H1 (cell line): Measurements from ENCODE around the gene TIGIT. TPM values are rescaled to one million over a fixed set of nuclear protein-coding genes. Genes with fewer than 3 reads are reported as not detected.

Experiments used
- CTCF ChIA-PET: fragments of 300-600 bp; sonication (Branson Sonifier 250); formaldehyde crosslinking; loops from one replicate; lab custom pipeline; 2021; ENCODE audit not compliant: partially characterized antibody; lab: Charles Lee
- POLR2A ChIA-PET: fragments of 300-600 bp; sonication (Branson Sonifier 250); formaldehyde crosslinking; loops from one replicate; lab custom pipeline; 2021; ENCODE audit warnings: inconsistent platforms; ENCODE audit not compliant: partially characterized antibody; lab: Charles Lee
- DNase-seq, 2 experiments: peaks; one replicate each; pipeline versions ENCODE4 v3.0.0 to v3.0.0-alpha.2; 2010 to 2022; ENCODE audit warnings: low spot score in 2 of 2, low read depth in 1 of 2, mixed read lengths in 1 of 2
- FAIRE-seq: peaks from 2 replicates; lab custom pipeline; 2011; peaks lifted over from hg19 to GRCh38; lab: Jason Lieb, UNC
- H2AFZ ChIP-seq: 2 replicates; pipeline ENCODE4 v1.8.1; 2012; ENCODE audit warnings: low read length, inconsistent platforms
- H2AK5ac ChIP-seq: 2 replicates; pipeline ENCODE4 v1.6.1; 2013; ENCODE audit warnings: low read depth, low read length
- H2BK120ac ChIP-seq: replicated peaks from 2 replicates; pipeline ENCODE3; 2013; ENCODE audit warnings: low read depth, low read length, inconsistent platforms
- H2BK12ac ChIP-seq: 2 replicates; pipeline ENCODE4 v1.6.1; 2013; ENCODE audit warnings: low read depth, low read length
- H2BK15ac ChIP-seq: 2 replicates; pipeline ENCODE4 v1.6.1; 2013; ENCODE audit warnings: low read length
- H2BK20ac ChIP-seq: 2 replicates; pipeline ENCODE4 v1.6.1; 2013; ENCODE audit warnings: low read length
- H2BK5ac ChIP-seq: 2 replicates; pipeline ENCODE4 v1.6.1; 2013; ENCODE audit warnings: low read depth, low read length
- H3K14ac ChIP-seq: 2 replicates; pipeline ENCODE4 v1.6.1; 2013; ENCODE audit warnings: inconsistent platforms; ENCODE audit not compliant: insufficient read length
- H3K18ac ChIP-seq: 2 replicates; pipeline ENCODE4 v1.6.1; 2013; ENCODE audit warnings: low read length; ENCODE audit errors: extremely low read depth
- H3K23ac ChIP-seq: 2 replicates; pipeline ENCODE4 v1.6.1; 2013; ENCODE audit warnings: inconsistent platforms; ENCODE audit not compliant: insufficient read length
- H3K23me2 ChIP-seq: 2 replicates; pipeline ENCODE4 v1.6.1; 2013; ENCODE audit warnings: low read depth, low read length
- H3K27ac ChIP-seq: 2 replicates; pipeline ENCODE4 v1.6.1; 2011; ENCODE audit warnings: low read depth, low read length, inconsistent platforms
- H3K27me3 ChIP-seq, 4 experiments: replicated peaks in 1 of 4; 1 replicate in 1 of 4; 2 replicates in 3 of 4; pipeline versions ENCODE4 v1.6.1 to v1.8.1; 2011 to 2013; ENCODE audit warnings: low read length in 3 of 4, mild to moderate bottlenecking in 3 of 4, inconsistent platforms in 2 of 4, mixed read lengths in 2 of 4, moderate library complexity in 1 of 4; ENCODE audit not compliant: control insufficient read depth in 3 of 4, insufficient read depth in 3 of 4; ENCODE audit errors: extremely low read depth in 1 of 4
- H3K36me3 ChIP-seq, 4 experiments: 2 replicates each; pipeline versions ENCODE4 v1.6.1 to v1.8.1; 2011 to 2013; ENCODE audit warnings: mild to moderate bottlenecking in 4 of 4, low read length in 3 of 4, moderate library complexity in 2 of 4, control low read depth in 1 of 4, inconsistent platforms in 1 of 4; ENCODE audit not compliant: insufficient read depth in 4 of 4, control insufficient read depth in 2 of 4
- H3K4ac ChIP-seq: replicated peaks from 2 replicates; pipeline ENCODE3; 2013; ENCODE audit warnings: low read length, low read depth, mixed read lengths, inconsistent platforms; ENCODE audit not compliant: insufficient read length
- H3K4me1 ChIP-seq, 4 experiments: replicated peaks in 1 of 4; 1 replicate in 1 of 4; 2 replicates in 3 of 4; pipeline versions ENCODE4 v1.6.1 to v1.8.1; 2011 to 2013; ENCODE audit warnings: low read length in 3 of 4, inconsistent platforms in 2 of 4, mixed read lengths in 1 of 4; ENCODE audit not compliant: insufficient read depth in 4 of 4, control insufficient read depth in 3 of 4
- H3K4me2 ChIP-seq, 2 experiments: 2 replicates each; pipeline versions ENCODE4 v1.6.1 to v1.8.1; 2011 to 2013; ENCODE audit warnings: low read depth in 2 of 2, low read length in 2 of 2, control low read depth in 1 of 2, inconsistent platforms in 1 of 2, mild to moderate bottlenecking in 1 of 2; ENCODE audit not compliant: insufficient read depth in 1 of 2
- H3K4me3 ChIP-seq, 4 experiments: fragments of 200-600, 300-600 bp in 1 of 4; sonication (generic), shearing (Covaris generic), sonication (Bioruptor Twin) in 1 of 4; 2 replicates each; pipeline versions ENCODE4 v1.5.1 to v1.8.1; 2011 to 2016; ENCODE audit warnings: low read length in 4 of 4, low read depth in 3 of 4, control low read depth in 2 of 4, inconsistent platforms in 2 of 4, mild to moderate bottlenecking in 2 of 4, mixed read lengths in 1 of 4, moderate library complexity in 1 of 4; ENCODE audit not compliant: insufficient read depth in 2 of 4; ENCODE audit errors: extremely low read depth in 1 of 4
- H3K56ac ChIP-seq: replicated peaks from 2 replicates; pipeline ENCODE3; 2013; ENCODE audit warnings: low read depth, mild to moderate bottlenecking, mixed read lengths, low read length, inconsistent platforms; ENCODE audit not compliant: insufficient read length
- H3K79me1 ChIP-seq: 2 replicates; pipeline ENCODE4 v1.6.1; 2013; ENCODE audit warnings: low read depth, low read length, control low read depth
- H3K79me2 ChIP-seq, 2 experiments: 2 replicates each; pipeline versions ENCODE4 v1.6.1 to v1.8.1; 2012 to 2013; ENCODE audit warnings: low read length in 2 of 2, mild to moderate bottlenecking in 2 of 2, inconsistent platforms in 1 of 2; ENCODE audit not compliant: insufficient read depth in 2 of 2, control insufficient read depth in 1 of 2
- H3K9ac ChIP-seq, 4 experiments: replicated peaks in 1 of 4; 1 replicate in 1 of 4; 2 replicates in 3 of 4; pipeline versions ENCODE4 v1.6.1 to v1.8.1; 2011 to 2013; ENCODE audit warnings: low read depth in 3 of 4, low read length in 3 of 4, control low read depth in 2 of 4, mild to moderate bottlenecking in 2 of 4, moderate library complexity in 2 of 4, inconsistent platforms in 1 of 4; ENCODE audit errors: extremely low read depth in 1 of 4
- H3K9me3 ChIP-seq, 2 experiments: 2 replicates each; pipeline versions ENCODE4 v1.6.1 to v1.8.1; 2012 to 2013; ENCODE audit warnings: mild to moderate bottlenecking in 2 of 2, moderate library complexity in 2 of 2, control low read depth in 1 of 2, inconsistent platforms in 1 of 2, low read depth in 1 of 2, low read length in 1 of 2, mixed read lengths in 1 of 2; ENCODE audit not compliant: insufficient read depth in 2 of 2
- H4K20me1 ChIP-seq, 2 experiments: replicated peaks in 1 of 2; 2 replicates each; pipeline versions ENCODE3 to v1.8.1; 2011 to 2013; ENCODE audit warnings: inconsistent platforms in 2 of 2, low read length in 2 of 2, mild to moderate bottlenecking in 1 of 2; ENCODE audit not compliant: insufficient read depth in 2 of 2, control insufficient read depth in 1 of 2
- H4K5ac ChIP-seq: 2 replicates; pipeline ENCODE4 v1.6.1; 2013; ENCODE audit warnings: low read length, low read depth, mixed read lengths, inconsistent platforms; ENCODE audit not compliant: insufficient read length
- H4K8ac ChIP-seq: 2 replicates; pipeline ENCODE4 v1.8.0; 2013; ENCODE audit warnings: mild to moderate bottlenecking, moderate library complexity, low read length, inconsistent platforms; ENCODE audit not compliant: insufficient read depth; ENCODE audit errors: extremely low read depth
- H4K91ac ChIP-seq: replicated peaks from 2 replicates; pipeline ENCODE3; 2013; ENCODE audit warnings: low read length, mixed read lengths, inconsistent platforms; ENCODE audit not compliant: insufficient read length
- CBX5 ChIP-seq: fragments of 300-800, 300-1000 bp; sonication (generic); IDR thresholded peaks from 2 replicates; pipeline ENCODE4 v1.7.1; 2016; ENCODE audit warnings: antibody characterized with exemption, low read length, low read depth
- FOSL1 ChIP-seq: IDR thresholded peaks from 2 replicates; pipeline ENCODE4 v1.6.1; 2011; ENCODE audit warnings: mild to moderate bottlenecking, low read depth, low read length, moderate library complexity; ENCODE audit not compliant: insufficient read depth
- NRF1 ChIP-seq: IDR thresholded peaks from 2 replicates; pipeline ENCODE4 v1.6.1; 2011; ENCODE audit warnings: mild to moderate bottlenecking, low read depth, low read length, improper control_type of control experiment
- POU5F1 ChIP-seq: IDR thresholded peaks from 2 replicates; pipeline ENCODE4 v1.6.1; 2011; ENCODE audit warnings: low read depth, mild to moderate bottlenecking, low read length, moderate library complexity
- WGBS, 2 experiments: shearing (Covaris generic) in 1 of 2; methylation state at CpG; one replicate each; pipeline versions ENCODE4 v1.1.6 to v1.1.7; 2013 to 2015; ENCODE audit warnings: low lambda C conversion rate in 2 of 2, mixed read lengths in 2 of 2, inconsistent platforms in 1 of 2, low coverage in 1 of 2, missing lambda C conversion rate in 1 of 2; ENCODE audit not compliant: insufficient replicate concordance in 2 of 2, insufficient coverage in 1 of 2, insufficient read length in 1 of 2; ENCODE audit errors: extremely low coverage in 1 of 2, missing lambda C conversion rate in 1 of 2; 5-methylcytosine and 5-hydroxymethylcytosine counted together
- polyA plus RNA-seq, 7 experiments: library from polyadenylated mRNA; depleted of rRNA in 3 of 7; stranded (reverse) in 5 of 7; unstranded in 2 of 7; fragments of >200 nt in 5 of 7; fragments of 200-250 nt in 2 of 7; gene quantifications; 1 replicate in 5 of 7; 2 replicates in 1 of 7; 4 replicates in 1 of 7; pipeline versions ENCODE4 v1.2.1 to v1.2.3, GENCODE V29; 2011 to 2013; ENCODE audit warnings: missing spikeins in 2 of 7, mixed read lengths in 2 of 7
- total RNA-seq: library from RNA; stranded (reverse); fragmentation: NEBNext Ultra II Directional; extraction: Animal tissue kit (Norgen Biotek cat#: 25700); gene quantifications from 2 replicates; pipeline ENCODE4 v1.2.1, GENCODE V29; 2021
- TF ChIP-seq, protein P1 (sequence below): IDR thresholded peaks from 2 replicates; pipeline ENCODE4 v1.6.1; 2012; ENCODE audit warnings: inconsistent platforms

TIGIT gene
- total and polyA plus RNA-seq, 2 of the 8 experiments (the other 6 are each of a cell fraction or from before 2014, with no cell fraction given), result 0.02 TPM; not detected in 1

DNA sequence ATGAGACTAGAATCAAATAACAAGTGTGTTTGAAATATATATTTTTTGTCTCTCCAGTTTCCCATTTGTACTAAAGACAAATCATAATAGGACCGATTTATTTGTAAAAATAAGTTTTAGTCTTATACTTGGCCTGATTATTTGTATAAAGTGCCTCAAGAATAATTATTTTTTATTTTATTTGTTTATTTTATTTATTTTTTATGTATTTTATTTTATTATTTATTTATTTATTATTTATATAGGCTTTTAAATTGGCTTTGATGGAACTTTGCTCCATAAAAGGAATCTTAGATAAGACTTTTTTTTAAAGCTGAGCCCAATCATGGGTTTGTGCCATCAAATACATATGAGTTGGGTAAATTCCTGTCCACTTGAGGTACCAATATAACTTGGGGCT is 34.3 kb upstream of the TIGIT start:
- ChIA-PET POLR2A (no interaction called here), CTCF (interaction anchor here (1.6 kb wide), 1 partner anchor 31 kb away, joined by 3 read pairs; no protein-coding TSS in a partner anchor)
- Histone ChIP-seq H3K4me3 (no peak overlapping the region), H2BK20ac (no peak overlapping the region), H2BK5ac (no peak overlapping the region), H2AK5ac (no peak overlapping the region), H3K79me1 (no peaks in the 10 kb centered on the region), H3K4me1 (no peaks in the 10 kb centered on the region), H2AFZ (no peak overlapping the region), H3K79me2 (no peaks in the 10 kb centered on the region), H3K9ac (no peak overlapping the region), H3K4ac (no peak overlapping the region), H3K27me3 (no peaks in the 10 kb centered on the region), H3K14ac (no peak overlapping the region), H3K27ac (no peak overlapping the region), H4K20me1 (no peaks in the 10 kb centered on the region), H2BK120ac (no peak overlapping the region), H3K36me3 (no peaks in the 10 kb centered on the region), H3K56ac (no peak overlapping the region), H4K91ac (no peak overlapping the region), H3K9me3 (peaks cover 3 to 11% of the 10 kb centered on the region in 2 experiments; a peak in 2 of 4 replicates), H3K23me2 (no peaks in the 10 kb centered on the region), H3K18ac (no peak overlapping the region), H4K5ac (no peak overlapping the region), H3K4me2 (no peak overlapping the region), H2BK15ac (no peak overlapping the region), H4K8ac (no peak overlapping the region), H3K23ac (no peak overlapping the region), H2BK12ac (no peak overlapping the region)
- FAIRE-seq, result no peak
- WGBS, 2 experiments, result 81% methylated on average over 1 of the region's 1 CpG; no CpG with 5 or more reads in 1 of the 2 experiments
- DNase-seq, result no peak
- TF ChIP-seq POU5F1 (no peak), CBX5 (no peak), FOSL1 (no peak), NRF1 (no peak)
- TF ChIP-seq, protein P1, sequence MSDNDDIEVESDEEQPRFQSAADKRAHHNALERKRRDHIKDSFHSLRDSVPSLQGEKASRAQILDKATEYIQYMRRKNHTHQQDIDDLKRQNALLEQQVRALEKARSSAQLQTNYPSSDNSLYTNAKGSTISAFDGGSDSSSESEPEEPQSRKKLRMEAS, result no peak
